Left lung (tissue), 10 donors: ENCODE data around the gene ARHGAP26. TPM values are rescaled to one million over a fixed set of nuclear protein-coding genes. Genes with fewer than 3 reads are reported as not detected.

Source experiments
- ATAC-seq: fragments of 200-7000 bp; cut with Tn5 transposase; one replicate; pipeline ENCODE4 v1.9.1; 2020; ENCODE audit warnings: moderate library complexity
- DNase-seq, 4 donors: peaks; one replicate each; pipeline ENCODE4 v3.0.0-alpha.2; 2013 to 2020
- H3K27ac ChIP-seq, 2 donors: fragments of 200-600 bp; sonication (generic) in 1 of 2; one replicate each; pipeline versions ENCODE4 v1.5.0 to v1.8.0; 2020 to 2021
- H3K27me3 ChIP-seq, 2 donors: fragments of 200-600 bp; sonication (generic) in 1 of 2; one replicate each; pipeline versions ENCODE4 v1.5.0 to v1.8.0; 2020 to 2021
- H3K36me3 ChIP-seq, 2 donors: fragments of 200-600 bp; sonication (generic) in 1 of 2; one replicate each; pipeline versions ENCODE4 v1.5.0 to v1.8.0; 2020 to 2021
- H3K4me1 ChIP-seq, 2 donors: fragments of 200-600 bp; one replicate each; pipeline ENCODE4 v1.8.0; 2021
- H3K4me3 ChIP-seq, 2 donors: fragments of 200-600 bp; sonication (generic) in 1 of 2; one replicate each; pipeline versions ENCODE4 v1.5.0 to v1.8.0; 2020 to 2021; ENCODE audit warnings: mild to moderate bottlenecking in 1 of 2
- H3K9me3 ChIP-seq, 2 donors: fragments of 200-600 bp; sonication (generic) in 1 of 2; one replicate each; pipeline versions ENCODE4 v1.5.0 to v1.8.0; 2020 to 2021
- CTCF ChIP-seq, 2 donors: fragments of 200-600 bp; sonication (generic) in 1 of 2; IDR thresholded peaks; one replicate each; pipeline versions ENCODE4 v1.5.0 to v1.8.0; 2021; ENCODE audit warnings: antibody characterized with exemption in 2 of 2
- intact Hi-C, 2 donors: fragments of 100-400 bp; cut with DNase I; formaldehyde crosslinking; loops; one replicate each; pipeline versions ENCODE4 v1.11.2 to v1.14.2; 2022
- polyA plus RNA-seq, 6 donors: library from polyadenylated mRNA; unstranded; fragments of 120-200 nt; gene quantifications; one replicate each; pipeline ENCODE4 v1.2.1, GENCODE V29; 2013; ENCODE audit not compliant: insufficient read length in 6 of 6
- total RNA-seq, 2 donors: library from RNA; stranded (reverse); fragmentation: NEBNext Ultra II Directional; extraction: Animal tissue kit (Norgen Biotek cat#: 25700); gene quantifications; one replicate each; pipeline ENCODE4 v1.2.1, GENCODE V29; 2021
- donor health status: DM: no; HTN: yes; CAD: no.
- donor health status: DM: no; HTN: no; CAD: no.

The ARHGAP26 gene
- total and polyA plus RNA-seq, 8 donors: 13.9 to 61.9 (median 14.9) TPM

DNA sequence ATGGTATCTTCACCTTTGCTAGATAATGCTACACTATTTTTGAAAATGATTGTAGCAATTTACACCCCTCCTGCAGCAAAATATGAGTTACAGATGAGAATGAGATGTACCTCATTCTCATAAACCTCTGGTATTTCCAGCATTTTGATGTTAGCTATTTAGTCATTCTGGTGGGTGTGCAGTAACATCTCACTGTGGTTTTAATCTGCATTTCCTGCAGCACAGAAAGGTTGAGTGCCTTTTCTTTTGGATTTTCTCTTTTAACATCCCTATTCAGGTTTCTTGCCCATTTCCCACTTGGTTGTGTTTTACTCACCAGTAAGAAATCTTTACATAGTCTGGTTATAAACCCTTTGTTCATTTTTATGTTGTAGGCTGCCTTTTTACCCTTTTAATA, 427.1 kb downstream of the ARHGAP26 start:
- H3K27ac ChIP-seq: no peak overlapping the region
- peaks cover 6 to 14% of the 10 kb centered on the region in 2 donors for H3K4me1 ChIP-seq
- ATAC-seq (no peak), DNase-seq (no peak)
- intact Hi-C loops: no loop called here
- H3K4me3 ChIP-seq: no peak overlapping the region
- H3K36me3 ChIP-seq: no peaks in the 10 kb centered on the region
- H3K27me3 ChIP-seq: no peaks in the 10 kb centered on the region
- peaks cover 0 to 3% of the 10 kb centered on the region in 2 donors for H3K9me3 ChIP-seq
- no peak for TF ChIP-seq CTCF (IDR thresholded peaks at IDR 0.05)

DNA sequence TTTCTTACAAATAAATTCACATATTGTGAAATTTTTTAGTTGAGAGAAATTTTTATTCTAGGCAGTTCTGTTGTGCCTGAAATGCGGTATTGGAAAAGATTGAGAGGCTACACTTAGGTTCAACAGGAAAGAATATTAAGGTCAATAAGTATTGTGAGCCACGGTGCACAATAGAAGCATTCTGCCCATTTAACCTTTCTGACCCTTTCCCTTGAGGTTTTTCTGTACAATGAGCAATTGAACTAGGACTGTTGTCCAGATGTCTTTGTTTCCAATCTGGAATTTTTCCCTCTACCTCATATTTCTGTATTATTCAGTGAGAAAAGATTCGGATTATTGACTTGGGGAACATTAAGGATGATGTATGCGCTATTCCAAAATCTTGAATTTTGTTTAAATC, 428.2 kb downstream of the ARHGAP26 start:
- no peaks in the 10 kb centered on the region for H3K36me3 ChIP-seq
- H3K27ac ChIP-seq: no peak overlapping the region
- no peak for TF ChIP-seq CTCF (IDR thresholded peaks at IDR 0.05)
- no peak overlapping the region for H3K4me3 ChIP-seq
- DNase-seq (no peak), ATAC-seq (no peak)
- peaks cover 0 to 3% of the 10 kb centered on the region in 2 donors for H3K9me3 ChIP-seq
- H3K4me1 ChIP-seq: peaks cover 6 to 14% of the 10 kb centered on the region in 2 donors
- intact Hi-C loops: no loop called here
- H3K27me3 ChIP-seq: no peaks in the 10 kb centered on the region

DNA sequence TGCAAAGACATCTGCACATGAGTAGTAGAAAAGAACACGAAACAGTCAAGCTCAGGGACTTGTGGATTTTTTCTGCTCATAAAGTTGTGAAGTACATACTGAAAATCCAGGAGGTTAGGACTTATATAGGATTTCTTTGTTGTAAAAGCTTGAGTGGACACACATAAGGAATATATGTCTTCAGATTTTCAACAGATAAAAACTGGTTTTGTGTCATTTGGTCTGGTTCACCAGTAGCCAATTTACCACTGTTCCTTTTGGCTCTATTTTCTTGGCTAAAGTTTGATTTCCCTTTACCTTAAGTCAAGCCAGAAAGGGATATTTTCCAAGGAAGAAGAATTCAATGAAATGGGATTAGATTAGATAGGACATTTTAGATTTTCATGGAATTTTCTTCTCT, 429.0 kb downstream of the ARHGAP26 start:
- TF ChIP-seq CTCF (IDR thresholded peaks at IDR 0.05): no peak
- H3K4me3 ChIP-seq: no peak overlapping the region
- peaks cover 0 to 3% of the 10 kb centered on the region in 2 donors for H3K9me3 ChIP-seq
- DNase-seq (no peak), ATAC-seq (no peak)
- intact Hi-C loops: no loop called here
- peaks cover 6 to 11% of the 10 kb centered on the region in 2 donors for H3K4me1 ChIP-seq
- no peaks in the 10 kb centered on the region for H3K36me3 ChIP-seq
- no peak overlapping the region for H3K27ac ChIP-seq
- H3K27me3 ChIP-seq: no peaks in the 10 kb centered on the region

GRCh38 chr5:143199843-143200242, 429.7 kb downstream of the ARHGAP26 start:
- DNase-seq: no peak
- Histone ChIP-seq H3K27ac (no peak overlapping the region), H3K27me3 (no peaks in the 10 kb centered on the region), H3K36me3 (no peaks in the 10 kb centered on the region), H3K4me1 (peaks cover 6 to 8% of the 10 kb centered on the region in 2 donors), H3K4me3 (no peak overlapping the region), H3K9me3 (peaks cover 0 to 3% of the 10 kb centered on the region in 2 donors)
- intact Hi-C loops: no loop called here
- no peak for TF ChIP-seq CTCF (IDR thresholded peaks at IDR 0.05)
- ATAC-seq: no peak

DNA sequence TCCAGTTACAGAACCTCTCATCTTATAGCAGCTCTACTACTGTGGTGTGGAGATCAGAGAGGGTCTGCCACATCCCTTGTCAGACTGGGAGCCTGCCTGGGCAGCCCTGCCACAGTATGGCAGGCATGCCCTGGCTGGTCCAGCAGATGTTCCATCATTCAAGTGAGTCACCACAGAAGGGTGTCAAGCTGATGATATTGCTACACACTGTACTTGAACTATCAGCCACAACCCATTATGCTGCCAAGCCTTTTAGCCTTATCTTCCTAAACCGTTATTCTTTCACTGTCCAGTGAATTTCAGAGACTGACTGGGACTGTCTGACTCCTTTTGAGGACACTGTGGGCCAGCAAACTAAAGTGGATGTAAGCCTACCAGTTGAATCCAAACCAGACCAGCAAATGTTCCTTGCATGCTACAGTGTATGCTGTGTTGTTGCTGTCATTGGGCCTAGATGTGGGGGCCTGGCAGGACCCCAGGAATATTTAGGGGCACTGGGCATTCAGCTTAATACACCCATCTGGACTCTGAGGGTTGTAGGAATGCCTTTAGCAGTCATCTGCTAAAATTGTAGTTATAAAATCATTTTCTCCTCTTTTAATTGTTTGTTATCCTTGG, 430.7 kb downstream of the ARHGAP26 start:
- DNase-seq: no peak
- Histone ChIP-seq H3K9me3 (peaks cover 0 to 3% of the 10 kb centered on the region in 2 donors), H3K27me3 (no peaks in the 10 kb centered on the region), H3K4me3 (no peak overlapping the region), H3K27ac (no peak overlapping the region), H3K36me3 (no peaks in the 10 kb centered on the region), H3K4me1 (peaks cover 0 to 1% of the 10 kb centered on the region in 2 donors)
- peak; percentile 62 for ATAC-seq
- intact Hi-C loops: no loop called here
- TF ChIP-seq CTCF (IDR thresholded peaks at IDR 0.05): no peak
